Liver (tissue), 3 donors: ENCODE data around the gene SPAG16.
"Not testable (repeated sequence)": the region's sequence is repeated elsewhere in the genome, so short reads cannot be mapped to it uniquely, and the experiment has no call there.

Experiments
- EGR1 ChIP-seq, 2 donors: IDR thresholded peaks; 2 replicates each; pipeline ENCODE4 v1.6.1; 2016 to 2018; ENCODE audit warnings: antibody characterized with exemption in 2 of 2, low read depth in 2 of 2
- FOXA1 ChIP-seq: IDR thresholded peaks from 2 replicates; pipeline ENCODE4 v1.6.1; 2016; ENCODE audit warnings: antibody characterized with exemption
- TF ChIP-seq, protein P1 (sequence below): fragments of 150-350 bp; IDR thresholded peaks from 2 replicates; pipeline ENCODE4 v1.5.1; 2017; ENCODE audit warnings: improper control_type of control experiment, low read depth, low read length; ENCODE audit not compliant: missing input control
- TF ChIP-seq, protein P2 (sequence below): IDR thresholded peaks from 2 replicates; pipeline ENCODE4 v1.6.1; 2016; ENCODE audit warnings: antibody characterized with exemption, mild to moderate bottlenecking
- donor health status: healthy.
- donor health status: healthy.

DNA sequence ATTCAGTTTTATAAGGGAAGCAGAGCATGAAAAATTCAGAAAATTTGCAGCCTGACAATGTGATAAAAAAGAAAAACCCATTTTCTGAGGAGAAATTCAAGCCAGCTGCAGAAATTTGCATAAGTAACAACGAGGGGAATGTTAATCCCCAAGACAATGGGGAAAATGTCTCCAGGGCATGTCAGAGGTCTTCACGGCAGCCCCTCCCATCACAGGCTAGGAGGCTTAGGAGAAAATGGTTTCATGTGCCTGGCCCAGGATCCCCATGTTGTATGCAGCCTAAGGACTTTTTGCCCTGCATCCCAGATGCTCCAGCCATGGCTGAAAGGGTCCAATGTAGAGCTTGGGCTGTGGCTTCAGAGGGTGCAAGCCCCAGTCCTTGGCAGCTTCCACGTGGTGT lies 714.7 kb downstream of the SPAG16 start:
- TF ChIP-seq, protein P1, sequence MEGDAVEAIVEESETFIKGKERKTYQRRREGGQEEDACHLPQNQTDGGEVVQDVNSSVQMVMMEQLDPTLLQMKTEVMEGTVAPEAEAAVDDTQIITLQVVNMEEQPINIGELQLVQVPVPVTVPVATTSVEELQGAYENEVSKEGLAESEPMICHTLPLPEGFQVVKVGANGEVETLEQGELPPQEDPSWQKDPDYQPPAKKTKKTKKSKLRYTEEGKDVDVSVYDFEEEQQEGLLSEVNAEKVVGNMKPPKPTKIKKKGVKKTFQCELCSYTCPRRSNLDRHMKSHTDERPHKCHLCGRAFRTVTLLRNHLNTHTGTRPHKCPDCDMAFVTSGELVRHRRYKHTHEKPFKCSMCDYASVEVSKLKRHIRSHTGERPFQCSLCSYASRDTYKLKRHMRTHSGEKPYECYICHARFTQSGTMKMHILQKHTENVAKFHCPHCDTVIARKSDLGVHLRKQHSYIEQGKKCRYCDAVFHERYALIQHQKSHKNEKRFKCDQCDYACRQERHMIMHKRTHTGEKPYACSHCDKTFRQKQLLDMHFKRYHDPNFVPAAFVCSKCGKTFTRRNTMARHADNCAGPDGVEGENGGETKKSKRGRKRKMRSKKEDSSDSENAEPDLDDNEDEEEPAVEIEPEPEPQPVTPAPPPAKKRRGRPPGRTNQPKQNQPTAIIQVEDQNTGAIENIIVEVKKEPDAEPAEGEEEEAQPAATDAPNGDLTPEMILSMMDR = not testable (repeated sequence)
- TF ChIP-seq EGR1 (IDR thresholded peaks at IDR 0.05; ENCODE audit: low read depth in 2 of 2); FOXA1: not testable (repeated sequence)
- TF ChIP-seq, protein P2, sequence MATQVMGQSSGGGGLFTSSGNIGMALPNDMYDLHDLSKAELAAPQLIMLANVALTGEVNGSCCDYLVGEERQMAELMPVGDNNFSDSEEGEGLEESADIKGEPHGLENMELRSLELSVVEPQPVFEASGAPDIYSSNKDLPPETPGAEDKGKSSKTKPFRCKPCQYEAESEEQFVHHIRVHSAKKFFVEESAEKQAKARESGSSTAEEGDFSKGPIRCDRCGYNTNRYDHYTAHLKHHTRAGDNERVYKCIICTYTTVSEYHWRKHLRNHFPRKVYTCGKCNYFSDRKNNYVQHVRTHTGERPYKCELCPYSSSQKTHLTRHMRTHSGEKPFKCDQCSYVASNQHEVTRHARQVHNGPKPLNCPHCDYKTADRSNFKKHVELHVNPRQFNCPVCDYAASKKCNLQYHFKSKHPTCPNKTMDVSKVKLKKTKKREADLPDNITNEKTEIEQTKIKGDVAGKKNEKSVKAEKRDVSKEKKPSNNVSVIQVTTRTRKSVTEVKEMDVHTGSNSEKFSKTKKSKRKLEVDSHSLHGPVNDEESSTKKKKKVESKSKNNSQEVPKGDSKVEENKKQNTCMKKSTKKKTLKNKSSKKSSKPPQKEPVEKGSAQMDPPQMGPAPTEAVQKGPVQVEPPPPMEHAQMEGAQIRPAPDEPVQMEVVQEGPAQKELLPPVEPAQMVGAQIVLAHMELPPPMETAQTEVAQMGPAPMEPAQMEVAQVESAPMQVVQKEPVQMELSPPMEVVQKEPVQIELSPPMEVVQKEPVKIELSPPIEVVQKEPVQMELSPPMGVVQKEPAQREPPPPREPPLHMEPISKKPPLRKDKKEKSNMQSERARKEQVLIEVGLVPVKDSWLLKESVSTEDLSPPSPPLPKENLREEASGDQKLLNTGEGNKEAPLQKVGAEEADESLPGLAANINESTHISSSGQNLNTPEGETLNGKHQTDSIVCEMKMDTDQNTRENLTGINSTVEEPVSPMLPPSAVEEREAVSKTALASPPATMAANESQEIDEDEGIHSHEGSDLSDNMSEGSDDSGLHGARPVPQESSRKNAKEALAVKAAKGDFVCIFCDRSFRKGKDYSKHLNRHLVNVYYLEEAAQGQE = not testable (repeated sequence)
